ENCODE data around the gene PRPF6.

DNA sequence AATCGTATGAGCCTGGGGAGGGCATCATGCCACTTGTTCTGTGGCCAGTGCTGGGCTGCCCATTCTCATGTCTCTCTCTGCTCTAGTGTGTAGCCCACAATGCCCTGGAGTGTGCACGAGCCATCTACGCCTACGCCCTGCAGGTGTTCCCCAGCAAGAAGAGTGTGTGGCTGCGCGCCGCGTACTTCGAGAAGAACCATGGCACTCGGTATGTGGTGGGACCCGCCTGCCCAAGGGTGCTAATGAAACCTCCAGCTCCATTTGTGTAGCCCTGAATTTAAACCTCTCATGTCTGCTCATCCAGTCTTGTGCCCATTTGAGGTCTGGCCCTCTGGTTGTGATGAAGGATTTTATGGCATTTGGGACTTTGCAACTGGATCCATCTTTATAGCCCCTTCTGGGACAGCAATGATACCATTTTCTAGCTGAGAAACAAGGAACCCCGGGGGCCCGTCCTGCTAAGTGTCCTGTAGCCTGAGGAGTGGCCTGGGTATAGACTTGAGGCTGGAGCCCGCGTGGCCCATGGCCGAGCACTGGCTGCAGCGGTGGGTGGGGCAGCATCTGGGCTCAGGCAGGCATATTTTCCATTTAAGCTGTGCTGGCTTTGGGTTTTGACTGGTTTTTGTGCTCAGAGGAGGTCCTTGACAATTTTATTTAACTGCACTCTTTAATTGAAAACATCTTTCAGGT lies 41.9 kb downstream of the PRPF6 start:
- TF ChIP-seq, protein P1, sequence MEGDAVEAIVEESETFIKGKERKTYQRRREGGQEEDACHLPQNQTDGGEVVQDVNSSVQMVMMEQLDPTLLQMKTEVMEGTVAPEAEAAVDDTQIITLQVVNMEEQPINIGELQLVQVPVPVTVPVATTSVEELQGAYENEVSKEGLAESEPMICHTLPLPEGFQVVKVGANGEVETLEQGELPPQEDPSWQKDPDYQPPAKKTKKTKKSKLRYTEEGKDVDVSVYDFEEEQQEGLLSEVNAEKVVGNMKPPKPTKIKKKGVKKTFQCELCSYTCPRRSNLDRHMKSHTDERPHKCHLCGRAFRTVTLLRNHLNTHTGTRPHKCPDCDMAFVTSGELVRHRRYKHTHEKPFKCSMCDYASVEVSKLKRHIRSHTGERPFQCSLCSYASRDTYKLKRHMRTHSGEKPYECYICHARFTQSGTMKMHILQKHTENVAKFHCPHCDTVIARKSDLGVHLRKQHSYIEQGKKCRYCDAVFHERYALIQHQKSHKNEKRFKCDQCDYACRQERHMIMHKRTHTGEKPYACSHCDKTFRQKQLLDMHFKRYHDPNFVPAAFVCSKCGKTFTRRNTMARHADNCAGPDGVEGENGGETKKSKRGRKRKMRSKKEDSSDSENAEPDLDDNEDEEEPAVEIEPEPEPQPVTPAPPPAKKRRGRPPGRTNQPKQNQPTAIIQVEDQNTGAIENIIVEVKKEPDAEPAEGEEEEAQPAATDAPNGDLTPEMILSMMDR (IDR thresholded peaks at IDR 0.05), result no peak
- no peak for TF ChIP-seq EZH2 (IDR thresholded peaks at IDR 0.05)
